SK-N-SH (cell line): Measurements from ENCODE around the gene SPECC1L.

Experiments used
- CHD2 ChIP-seq: fragments of 150-350 bp; IDR thresholded peaks from 2 replicates; pipeline ENCODE4 v1.6.1; 2018; ENCODE audit warnings: low read length; ENCODE audit not compliant: partially characterized antibody
- GATA2 ChIP-seq: sonication (generic); formaldehyde crosslinking; IDR thresholded peaks from 2 replicates; pipeline ENCODE4 v1.5.0; 2020; ENCODE audit warnings: mild to moderate bottlenecking, missing genetic modification reagents
- TAF1 ChIP-seq: IDR thresholded peaks from 2 replicates; pipeline ENCODE4 v1.6.1; 2012; ENCODE audit warnings: low read depth, mild to moderate bottlenecking, low read length, moderate library complexity, borderline replicate concordance
- TF ChIP-seq, protein P1 (sequence below): fragments of 200-600 bp; sonication (generic); IDR thresholded peaks from 2 replicates; pipeline ENCODE4 v1.6.1; 2017; ENCODE audit warnings: antibody characterized with exemption, mild to moderate bottlenecking, moderate library complexity

DNA sequence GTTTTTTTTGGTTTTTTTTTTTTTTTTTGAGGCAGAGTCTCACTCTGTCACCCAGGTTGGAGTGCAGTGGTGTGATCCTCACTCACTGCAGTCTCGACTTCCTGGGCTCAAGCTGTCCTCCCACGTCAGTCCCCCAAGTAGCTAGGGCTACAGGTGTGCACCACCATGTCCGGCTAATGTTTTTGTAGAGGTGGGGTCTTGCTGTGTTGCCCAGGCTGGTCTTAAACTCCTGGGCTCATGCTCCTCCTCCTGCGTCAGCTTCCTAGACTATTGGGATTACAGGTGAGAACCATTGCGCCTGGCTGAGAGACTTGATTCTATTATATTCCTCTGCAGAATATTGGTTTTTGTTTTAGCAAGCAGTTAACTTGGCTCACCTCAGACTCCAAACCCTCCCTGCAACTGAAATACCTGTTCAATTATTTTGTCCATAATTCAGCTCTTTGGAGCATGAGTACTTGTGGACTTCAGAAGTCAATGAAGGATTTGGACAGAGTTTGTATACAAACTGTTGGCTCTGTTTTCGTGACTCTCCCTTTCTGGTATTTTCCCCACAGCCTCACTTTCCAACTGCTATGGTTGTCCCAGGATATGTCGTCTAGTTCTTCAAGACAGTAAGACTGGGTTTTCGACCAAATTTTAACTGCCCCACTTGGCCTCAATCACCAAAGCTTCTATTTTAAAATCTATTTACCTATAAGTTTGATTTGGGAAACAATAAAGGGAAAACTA is 87.6 kb downstream of the SPECC1L start:
- no peak for TF ChIP-seq CHD2
- no peak for TF ChIP-seq TAF1
- TF ChIP-seq GATA2 = no peak
- TF ChIP-seq, protein P1, sequence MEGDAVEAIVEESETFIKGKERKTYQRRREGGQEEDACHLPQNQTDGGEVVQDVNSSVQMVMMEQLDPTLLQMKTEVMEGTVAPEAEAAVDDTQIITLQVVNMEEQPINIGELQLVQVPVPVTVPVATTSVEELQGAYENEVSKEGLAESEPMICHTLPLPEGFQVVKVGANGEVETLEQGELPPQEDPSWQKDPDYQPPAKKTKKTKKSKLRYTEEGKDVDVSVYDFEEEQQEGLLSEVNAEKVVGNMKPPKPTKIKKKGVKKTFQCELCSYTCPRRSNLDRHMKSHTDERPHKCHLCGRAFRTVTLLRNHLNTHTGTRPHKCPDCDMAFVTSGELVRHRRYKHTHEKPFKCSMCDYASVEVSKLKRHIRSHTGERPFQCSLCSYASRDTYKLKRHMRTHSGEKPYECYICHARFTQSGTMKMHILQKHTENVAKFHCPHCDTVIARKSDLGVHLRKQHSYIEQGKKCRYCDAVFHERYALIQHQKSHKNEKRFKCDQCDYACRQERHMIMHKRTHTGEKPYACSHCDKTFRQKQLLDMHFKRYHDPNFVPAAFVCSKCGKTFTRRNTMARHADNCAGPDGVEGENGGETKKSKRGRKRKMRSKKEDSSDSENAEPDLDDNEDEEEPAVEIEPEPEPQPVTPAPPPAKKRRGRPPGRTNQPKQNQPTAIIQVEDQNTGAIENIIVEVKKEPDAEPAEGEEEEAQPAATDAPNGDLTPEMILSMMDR = no peak
